Dermis microvascular lymphatic vessel endothelial cell (primary cell): ENCODE measurements around the gene FAM83E. TPM values are rescaled to one million over a fixed set of nuclear protein-coding genes. Genes with fewer than 3 reads are reported as not detected.
A peak's percentile ranks its signal among the peaks of the same experiment; 100 is the strongest.
"Not testable (repeated sequence)": the region's sequence is repeated elsewhere in the genome, so short reads cannot be mapped to it uniquely, and the experiment has no call there.

Experiments used
- DNase-seq, 2 donors: peaks; one replicate each; pipeline versions ENCODE4 v3.0.0 to v3.0.0-alpha.2; 2010; ENCODE audit warnings: low read depth in 2 of 2
- total RNA-seq: library from RNA; depleted of rRNA; stranded (reverse); fragments of >200 nt; gene quantifications from 2 replicates; pipeline ENCODE4 v1.2.1, GENCODE V29; 2014

Gene FAM83E
- total RNA-seq, 1 donor from 2014 or later: 0.26 TPM

DNA sequence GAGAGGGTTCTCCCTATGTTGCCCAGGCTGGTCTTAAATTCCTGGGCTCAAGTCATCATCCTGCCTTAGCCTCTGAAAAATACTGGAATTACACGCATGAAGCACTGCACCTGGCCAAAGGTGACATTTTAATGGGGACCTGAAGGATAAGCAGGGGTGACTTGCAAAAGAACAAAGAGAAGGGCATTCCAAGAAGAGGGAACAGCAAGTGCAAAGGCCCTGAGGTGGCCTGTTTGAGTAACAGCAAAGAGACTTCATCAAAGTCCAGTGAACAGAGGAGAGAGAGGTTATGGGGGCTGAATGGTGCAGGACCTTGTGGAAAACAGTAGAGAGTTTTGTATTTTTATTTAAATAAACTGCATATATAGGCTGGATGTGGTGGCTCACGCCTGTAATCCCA is 27.0 kb upstream of the FAM83E start:
- DNase-seq: no peak

DNA sequence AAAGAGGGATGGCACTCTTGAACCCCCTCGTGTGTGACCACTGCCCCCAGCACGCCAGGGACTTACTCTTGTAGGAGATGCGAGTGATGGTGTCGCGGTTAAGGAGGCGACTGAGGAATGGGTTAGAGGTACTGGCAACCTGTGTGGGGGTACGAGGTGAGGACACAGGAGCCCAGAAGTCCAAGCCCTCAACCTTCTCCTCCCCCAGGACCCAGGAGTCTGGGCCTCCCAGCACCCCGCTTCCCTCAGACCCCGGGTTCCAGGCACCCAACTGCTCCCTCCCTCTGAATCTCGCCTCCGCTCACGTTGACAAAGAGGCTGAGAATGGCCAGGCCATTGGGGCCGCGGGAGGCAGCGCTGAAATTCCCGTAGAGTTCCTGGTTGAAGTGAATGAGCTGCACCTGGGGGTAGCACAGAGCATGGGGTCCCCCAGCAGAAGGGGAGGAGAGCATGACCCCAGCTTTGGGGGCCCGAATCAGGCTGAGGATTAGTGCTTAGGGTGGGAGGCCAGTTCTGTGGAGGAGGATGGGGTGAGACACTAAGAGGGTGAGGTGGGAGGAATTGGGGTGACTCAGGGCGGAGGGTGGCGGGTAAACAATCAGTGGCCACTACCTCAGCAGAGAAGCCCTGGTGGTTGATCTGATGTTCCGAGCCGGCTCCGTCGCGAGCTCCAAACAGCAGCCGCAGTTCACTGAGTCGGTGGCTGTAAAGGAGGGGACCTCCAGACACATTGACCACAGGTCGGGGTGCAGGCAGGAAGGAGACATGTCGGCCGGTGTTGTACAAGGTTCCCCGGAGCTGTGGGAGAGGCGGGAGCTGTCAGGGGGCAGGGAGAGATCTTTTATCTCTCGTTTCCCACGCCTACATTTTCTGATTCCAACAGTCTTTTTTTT is 24.9 kb upstream of the FAM83E start:
- DNase-seq: no peak

DNA sequence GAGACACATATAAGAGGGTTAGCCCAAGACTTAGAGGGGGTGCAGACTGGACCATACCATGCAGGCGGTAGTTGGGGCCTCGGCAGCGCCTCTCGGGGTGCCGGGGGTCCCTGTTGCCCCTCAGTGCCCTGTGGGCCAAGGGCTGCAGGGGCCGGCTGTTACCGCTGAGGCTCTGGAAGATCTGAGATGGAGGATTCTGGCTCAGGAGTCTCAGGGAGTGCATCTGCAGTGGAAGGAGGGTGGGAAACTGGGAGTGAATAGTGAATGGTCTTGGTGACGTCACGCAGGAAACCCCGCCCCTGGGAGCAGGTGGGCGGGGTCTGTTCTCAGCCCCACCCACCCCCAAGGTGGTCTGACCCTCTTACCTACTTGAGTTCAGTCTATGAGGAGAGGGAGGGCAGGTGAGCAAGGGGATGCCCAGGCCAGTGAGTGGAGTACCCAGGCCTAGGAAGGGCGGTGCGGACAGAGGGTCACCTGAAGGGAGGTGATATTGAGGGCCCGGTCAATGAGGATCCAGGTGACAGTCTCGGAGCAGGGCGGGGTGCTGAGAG is 24.0 kb upstream of the FAM83E start:
- DNase-seq: no peak

DNA sequence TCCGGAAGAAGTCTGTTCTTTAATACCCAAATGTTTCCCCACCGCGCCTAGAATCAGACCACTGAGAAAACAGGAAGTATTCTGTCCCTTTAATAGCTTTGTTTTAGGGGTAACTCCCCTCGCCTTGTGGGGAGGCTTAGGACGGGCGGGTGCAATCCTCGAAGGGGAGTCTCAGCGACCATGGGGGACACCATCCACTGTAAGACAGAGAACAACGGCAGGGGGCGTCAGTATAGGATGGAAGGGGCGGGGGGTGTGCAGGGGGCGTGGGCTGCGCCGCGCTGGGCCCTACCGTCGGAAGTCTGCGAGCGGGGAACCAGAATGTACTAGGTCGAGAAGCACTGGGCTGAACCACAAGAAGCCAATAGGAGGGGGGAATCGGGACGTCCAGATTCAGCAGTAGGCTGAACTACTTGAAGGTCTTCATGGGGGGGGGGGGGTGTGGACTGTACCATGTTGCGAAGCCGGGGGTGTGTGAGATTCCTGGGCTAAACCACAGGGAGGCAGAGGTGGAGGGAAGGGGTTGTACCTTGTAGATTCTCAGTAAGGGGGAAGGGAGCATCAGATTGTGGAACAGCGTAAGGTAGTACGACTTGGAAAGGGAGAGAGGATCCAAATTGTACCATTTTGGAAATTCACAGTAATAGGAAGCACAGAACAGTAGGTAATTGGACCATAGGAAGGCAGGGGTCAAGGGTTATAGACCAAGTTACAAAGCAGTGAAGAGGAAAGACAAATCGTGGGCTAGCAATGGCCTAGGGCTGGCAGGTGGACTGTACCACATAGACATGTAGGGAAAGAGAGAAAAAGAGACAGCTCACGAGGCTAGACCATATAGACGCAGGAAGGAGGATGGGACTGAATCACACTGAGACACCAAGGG is 23.3 kb upstream of the FAM83E start:
- peak; percentile 93 to 95 for DNase-seq

DNA sequence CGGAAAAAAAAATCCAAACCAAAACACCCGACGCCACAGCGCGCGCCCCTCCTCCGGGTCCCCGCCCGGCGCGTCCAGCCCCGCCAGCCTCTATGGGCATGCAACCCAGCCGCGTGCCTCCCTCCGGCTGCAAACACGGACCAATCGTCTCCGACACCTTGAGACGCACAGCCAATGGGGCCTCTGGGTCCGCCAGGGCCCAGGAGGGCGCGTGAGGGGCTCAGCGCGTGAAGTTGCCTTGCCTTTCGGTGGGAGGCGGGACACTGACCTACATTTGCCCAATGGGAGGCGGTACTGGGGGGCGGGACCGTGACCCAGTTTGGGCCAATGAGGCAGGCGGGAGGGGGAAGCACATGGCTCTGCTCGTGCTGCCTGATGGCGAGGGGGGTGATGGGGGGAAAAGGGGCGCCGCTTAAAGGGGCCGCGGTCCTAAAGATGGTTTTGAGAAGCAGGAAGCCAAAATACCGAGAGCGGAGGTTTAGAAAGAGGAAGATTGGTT is 22.6 kb upstream of the FAM83E start:
- DNase-seq: peak; percentile 94 to 98

DNA sequence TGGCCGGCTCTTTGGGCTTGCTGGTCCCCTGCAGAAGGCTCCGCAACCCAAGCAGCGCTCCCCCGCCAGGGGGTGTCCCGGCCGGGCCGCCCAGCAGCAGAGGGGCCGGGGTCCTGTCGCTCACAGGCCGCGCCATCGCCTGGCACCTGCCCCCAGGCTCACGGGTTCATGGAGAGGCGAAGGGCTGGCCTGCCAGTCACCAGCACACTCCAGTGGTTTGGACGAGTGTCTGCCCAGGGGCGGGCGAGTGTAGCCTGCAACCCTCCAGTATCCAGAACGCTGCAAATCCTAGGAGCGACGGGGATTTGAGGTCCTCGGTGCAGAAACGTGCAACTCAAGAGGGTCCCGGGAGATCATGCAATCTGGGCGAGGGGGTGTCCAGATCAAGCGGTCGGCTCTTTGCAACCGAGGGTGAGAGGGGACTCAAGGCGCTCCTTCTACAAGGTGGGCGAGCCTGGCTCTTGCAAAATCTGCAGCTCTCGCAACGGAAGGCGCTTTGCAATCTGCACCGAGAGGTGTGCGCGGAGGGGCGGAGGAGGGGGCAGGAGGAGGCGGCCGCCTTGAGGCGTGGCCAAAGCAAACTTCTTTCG is 22.1 kb upstream of the FAM83E start, which contains the start of gene DBP:
Gene DBP (minus strand): TSS at position 521 of the 590 bp plus-strand sequence. CDS start 385 bp downstream, at position 136.
- DNase-seq: no peak

DNA sequence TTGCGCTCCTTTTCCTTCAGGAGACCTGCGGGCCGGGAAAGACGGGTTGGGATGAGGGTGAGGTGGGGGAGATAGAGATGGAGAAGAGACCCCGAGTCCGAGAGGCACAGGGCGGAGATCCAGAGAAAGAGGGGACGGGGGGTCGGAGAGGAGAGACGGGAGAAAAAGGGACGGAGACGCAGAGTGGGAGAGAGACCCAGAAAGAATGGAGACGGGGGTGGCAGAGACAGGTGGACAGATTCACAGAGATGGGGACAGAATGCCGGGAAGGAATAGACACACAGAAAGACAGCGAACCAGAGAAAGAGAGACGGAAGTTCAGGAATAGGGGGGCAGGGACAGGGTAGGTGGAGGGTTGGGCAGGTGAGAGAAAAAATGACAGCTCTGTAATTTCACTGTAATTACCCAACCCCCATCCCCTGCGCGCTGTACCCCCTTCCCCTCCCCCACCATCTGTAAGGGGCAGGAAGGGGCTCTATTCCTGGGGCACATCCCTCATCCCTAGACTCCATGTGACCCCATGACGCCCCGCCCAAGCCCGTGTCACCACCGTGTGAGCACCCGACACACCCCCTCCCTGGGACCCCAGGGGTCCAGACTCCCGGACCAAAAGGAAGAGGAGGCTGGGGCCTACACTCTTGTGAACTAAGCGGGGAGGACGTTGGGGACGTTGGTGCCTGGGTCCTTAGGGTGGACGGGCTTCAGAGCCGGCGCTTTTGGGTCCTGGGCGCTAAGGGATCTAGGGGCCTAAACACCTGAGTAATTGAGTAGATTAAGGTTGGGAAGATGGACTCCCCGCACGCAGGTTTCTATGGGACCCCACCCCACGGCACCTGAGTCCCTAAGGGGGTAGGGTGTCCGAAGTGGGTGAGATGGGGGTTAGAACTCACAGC is 21.3 kb upstream of the FAM83E start:
- no peak for DNase-seq

DNA sequence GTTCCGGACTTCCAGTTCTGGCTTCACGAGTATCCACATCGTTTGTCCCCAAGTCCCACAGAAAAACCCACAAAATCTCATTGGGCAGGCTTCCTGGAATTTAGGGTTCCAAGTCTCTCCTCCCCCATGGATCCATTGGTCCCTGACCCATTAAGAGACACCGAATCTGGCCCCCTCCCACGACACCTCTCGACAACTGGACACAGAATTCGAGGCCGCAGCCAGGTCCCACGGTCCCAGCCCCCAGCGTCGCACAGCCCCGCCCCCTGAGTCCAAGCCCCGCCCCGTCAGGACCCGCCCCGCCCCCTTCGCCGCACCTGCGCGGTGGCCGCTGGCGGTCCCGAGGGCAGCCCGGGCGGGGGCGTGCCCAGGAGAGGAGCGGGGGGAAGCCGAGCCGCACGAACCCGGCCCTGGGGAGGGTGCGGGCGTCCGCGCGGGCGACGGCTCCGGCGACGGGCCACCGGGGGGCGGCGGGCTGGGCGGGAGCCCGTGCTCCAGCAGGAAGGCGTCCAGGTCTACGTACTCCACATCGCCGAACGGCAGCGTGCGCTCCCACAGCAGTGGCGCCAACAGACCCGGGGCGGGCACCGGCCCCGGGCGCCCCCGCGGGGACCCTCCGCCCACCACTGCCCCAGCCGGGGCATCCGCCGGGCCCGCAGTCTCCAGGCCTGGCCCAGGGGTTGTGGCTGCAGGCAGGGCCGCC is 20.5 kb upstream of the FAM83E start:
- DNase-seq: peak in 1 of 2 donors; percentile 66

DNA sequence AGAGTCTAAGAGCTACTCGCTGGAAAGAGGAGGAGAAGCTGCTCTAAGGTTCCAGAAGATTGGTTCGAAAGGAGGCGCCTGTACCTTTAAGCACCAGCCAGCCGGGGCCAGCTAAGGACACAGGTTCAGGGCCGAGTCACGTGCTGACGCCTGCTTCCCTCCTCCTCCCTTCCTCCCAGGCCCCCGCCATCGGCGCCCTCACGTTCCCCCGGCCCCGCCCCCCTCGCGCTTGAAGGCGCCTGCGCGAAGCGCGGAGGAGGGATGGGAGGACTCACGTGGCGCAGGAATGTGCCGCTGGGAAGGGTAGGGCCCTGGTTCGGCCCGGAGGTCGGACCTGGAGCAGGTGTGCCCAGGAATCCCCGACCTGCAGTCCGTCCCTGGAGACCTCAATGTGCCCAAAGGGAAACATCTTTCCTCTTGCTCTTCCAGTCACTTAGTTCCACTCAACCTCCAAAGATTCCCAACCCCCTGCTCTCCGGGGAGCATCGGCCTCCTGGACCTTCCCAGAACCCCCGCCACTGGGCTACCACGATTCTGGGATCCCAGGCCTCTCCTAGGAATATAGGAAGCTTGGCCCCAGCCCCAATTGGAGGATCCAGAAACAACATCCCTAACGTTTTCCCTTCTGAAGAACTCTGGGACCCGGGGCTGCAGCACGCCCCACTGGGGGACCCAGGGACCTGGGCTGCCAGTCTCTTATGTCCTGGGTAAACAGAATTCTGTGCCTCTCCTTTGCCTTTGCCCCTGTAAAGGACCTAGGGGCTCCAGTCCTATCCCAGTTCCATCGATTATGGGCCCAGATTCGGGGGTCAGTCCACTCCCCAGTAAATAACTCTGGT is 19.8 kb upstream of the FAM83E start:
- DNase-seq: peak; percentile 88 to 95

DNA sequence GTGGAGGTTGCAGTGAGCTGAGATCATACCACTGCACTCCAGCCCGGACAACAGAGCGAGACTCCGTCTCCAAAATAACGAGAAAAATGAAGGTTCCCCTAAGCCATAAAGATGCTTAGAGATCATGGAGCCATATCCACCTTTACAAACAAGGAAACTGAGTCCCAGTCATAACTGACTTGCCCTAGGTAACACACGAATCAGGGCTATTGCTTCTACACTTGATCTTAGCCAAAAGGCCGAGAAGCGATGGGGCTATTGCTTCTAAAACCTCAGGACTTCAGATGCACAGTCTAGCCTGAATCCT is 19.1 kb upstream of the FAM83E start:
- no peak for DNase-seq

DNA sequence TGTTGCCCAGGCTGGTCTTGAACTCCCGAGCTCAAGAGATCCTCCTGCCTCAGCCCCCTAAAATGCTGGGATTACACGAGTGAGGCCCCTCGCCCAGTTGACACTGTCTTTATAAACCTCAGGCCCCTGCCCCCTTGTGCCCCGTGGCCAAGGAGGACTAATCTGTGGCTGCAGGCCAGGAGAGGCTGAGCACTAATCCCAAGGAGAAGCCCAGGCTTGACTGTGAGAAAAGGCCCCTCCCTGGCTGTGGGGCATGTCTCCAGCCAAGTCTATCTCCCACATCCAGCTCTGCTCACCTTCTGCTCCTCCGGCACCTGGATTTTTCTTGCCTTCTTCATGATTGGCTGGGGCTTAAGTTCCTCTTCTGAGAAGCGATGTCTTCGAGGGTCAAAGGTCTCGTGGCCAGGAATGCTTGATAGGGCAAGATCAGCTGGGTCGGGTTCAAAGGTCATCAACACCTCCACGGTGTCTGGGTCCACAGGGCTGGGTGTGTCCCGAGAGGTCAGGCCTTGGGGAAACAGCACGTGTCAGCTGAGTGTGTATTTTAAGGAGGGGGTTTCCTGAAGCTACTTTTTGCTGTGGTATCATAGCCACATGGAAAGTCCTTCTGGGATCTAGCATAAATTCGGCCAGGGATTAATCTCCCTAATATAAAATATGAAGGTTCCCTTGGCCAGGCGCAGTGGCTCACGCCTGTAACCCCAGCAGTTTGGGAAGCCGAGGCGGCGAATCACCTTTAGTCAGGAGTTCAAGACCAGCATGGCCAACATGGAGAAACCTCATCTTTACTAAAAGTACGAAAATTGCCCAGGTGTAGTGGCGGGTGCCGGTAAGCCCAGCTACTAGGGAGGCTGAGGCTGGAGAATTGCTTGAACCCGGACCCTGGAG is 18.5 kb upstream of the FAM83E start:
- DNase-seq: no peak

DNA sequence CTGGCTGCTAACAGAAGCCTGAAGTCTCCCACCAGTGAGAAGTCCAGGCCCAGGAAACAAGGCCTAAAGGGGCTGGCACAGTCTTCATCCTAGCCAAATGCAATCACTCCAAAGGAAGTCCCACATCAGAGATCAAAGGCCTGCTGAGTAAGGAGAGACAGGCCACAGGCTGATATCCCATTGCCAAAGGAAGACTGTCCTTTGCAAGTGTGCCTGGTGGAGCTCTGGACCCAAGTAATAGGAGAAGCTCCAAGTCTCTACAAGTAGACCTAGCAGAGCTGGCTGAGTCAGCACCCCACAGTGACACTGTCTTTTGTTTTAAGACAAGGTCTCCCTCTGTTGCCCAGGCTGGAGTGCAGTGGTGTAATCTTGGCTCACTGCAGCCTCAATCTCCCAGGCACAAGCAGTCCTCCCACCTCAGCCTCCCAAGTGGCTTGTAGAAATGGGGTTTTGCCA is 17.8 kb upstream of the FAM83E start:
- DNase-seq: no peak

DNA sequence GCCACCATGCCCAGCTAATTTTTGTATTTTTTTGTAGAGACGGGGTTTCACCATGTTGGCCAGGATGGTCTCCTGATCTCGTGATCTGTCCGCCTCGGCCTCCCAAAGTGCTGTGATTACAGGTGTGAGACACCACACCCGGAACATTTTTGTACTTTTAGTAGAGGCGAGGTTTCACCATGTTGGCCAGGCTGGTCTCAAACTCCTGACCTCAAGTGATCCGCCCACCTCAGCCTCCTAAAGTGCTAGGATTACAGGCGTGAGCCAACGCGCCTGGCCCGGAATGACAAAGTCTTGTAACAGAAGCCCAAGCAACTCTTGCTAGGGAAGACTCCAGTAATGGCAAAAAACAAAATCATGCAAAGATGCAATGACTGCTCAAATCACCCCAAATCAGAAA is 17.4 kb upstream of the FAM83E start:
- DNase-seq: not testable (repeated sequence)

DNA sequence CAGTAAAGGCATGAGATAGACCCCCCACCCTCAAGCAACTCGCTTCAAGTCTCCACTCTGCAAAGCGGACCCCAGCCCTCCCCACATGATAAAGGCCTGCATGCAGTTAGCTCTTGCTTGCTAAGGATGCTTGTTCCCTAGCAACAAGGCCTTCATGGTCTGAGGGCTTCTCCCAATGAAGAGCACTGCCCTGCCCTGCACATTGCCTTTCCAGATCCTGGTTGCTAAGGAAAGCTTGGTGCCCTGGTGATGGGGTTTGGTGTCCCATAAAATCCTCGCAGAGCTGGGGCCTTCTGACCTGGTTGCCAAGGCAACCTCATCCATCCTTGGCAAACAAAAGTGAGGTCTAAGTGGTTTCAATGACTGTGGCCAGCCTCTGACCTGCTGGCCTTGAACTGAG is 16.3 kb upstream of the FAM83E start:
- no peak for DNase-seq

DNA sequence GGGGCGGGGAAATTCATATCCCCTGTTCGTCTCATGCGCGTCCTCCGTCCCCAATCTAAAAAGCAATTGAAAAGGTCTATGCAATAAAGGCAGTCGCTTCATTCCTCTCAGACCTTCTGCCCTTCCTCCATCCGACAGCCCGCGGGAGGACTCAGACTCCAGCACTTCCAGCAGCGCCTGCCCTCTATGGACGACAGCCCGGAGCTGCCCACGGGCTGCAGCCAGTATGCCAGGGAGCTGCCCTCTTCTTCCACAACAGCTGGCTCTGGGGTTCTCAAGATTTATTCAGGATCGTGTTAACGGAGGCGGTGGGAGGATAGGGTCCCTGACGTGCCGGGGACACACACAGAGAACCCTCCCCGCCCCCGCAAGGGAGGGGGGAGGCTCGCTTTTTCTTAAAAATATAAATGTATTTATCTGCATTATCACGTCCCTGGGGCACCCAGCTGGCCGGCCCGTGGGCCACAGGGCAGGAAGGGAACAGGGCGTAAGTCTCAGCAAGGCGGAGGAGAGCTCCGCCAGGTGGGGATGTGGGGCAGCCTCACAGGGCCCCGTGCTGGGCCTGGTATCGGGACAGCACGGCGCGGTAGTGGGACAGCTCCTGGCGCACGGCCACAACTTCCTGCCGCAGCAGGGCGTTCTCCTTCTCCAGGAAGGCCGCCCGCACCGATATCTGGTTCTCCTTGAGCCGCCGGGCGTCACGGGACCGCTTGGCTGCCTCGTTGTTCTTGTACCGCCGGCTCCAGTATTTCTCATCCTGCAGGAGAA is 15.6 kb upstream of the FAM83E start:
- DNase-seq: peak in 1 of 2 donors; percentile 77

DNA sequence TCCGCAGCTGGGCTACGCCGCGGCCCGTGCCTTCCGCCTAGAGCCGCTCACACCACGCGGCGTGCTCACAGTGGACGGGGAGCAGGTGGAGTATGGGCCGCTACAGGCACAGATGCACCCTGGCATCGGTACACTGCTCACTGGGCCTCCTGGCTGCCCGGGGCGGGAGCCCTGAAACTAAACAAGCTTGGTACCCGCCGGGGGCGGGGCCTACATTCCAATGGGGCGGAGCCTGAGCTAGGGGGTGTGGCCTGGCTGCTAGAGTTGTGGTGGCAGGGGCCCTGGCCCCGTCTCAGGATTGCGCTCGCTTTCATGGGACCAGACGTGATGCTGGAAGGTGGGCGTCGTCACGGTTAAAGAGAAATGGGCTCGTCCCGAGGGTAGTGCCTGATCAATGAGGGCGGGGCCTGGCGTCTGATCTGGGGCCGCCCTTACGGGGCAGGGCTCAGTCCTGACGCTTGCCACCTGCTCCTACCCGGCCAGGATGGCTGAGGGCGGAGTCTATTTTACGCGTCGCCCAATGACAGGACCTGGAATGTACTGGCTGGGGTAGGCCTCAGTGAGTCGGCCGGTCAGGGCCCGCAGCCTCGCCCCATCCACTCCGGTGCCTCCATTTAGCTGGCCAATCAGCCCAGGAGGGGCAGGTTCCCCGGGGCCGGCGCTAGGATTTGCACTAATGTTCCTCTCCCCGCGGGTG is 14.9 kb upstream of the FAM83E start:
- DNase-seq: peak; percentile 74 to 86

DNA sequence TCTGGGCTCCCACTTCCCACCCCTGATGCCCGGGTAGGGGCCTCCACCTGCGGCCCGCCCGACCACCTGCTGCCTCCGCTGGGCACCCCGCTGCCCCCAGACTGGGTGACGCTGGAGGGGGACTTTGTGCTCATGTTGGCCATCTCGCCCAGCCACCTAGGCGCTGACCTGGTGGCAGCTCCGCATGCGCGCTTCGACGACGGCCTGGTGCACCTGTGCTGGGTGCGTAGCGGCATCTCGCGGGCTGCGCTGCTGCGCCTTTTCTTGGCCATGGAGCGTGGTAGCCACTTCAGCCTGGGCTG is 14.4 kb upstream of the FAM83E start:
- no peak for DNase-seq
